HG03378 (cell line): ENCODE measurements around the gene GLE1.
A peak's percentile ranks its signal among the peaks of the same experiment; 100 is the strongest.

Source experiments
- ATAC-seq: cut with Tn5 transposase; IDR thresholded peaks from one replicate; pipeline ENCODE4 v1.9.1; 2021; ENCODE audit warnings: mild to moderate bottlenecking, moderate library complexity; ENCODE audit not compliant: unreplicated experiment

The GLE1 gene

GRCh38 chr9:128504485-128505413, at the start of gene GLE1:
Gene GLE1, plus strand, starts transcription at chr9:128504719. Its CDS starts 87 bp downstream, at chr9:128504806.
- peak; percentile 63 for ATAC-seq

- no peak for ATAC-seq
These were observed 49.5 kb upstream of the GLE1 start for GRCh38 chr9:128454991-128455390.

- peak; percentile 54 for ATAC-seq
These were observed 48.5 kb upstream of the GLE1 start, which contains the start of gene ODF2 for GRCh38 chr9:128455849-128456612. Gene ODF2, plus strand, starts transcription at chr9:128456006. Its CDS starts 86 bp downstream, at chr9:128456092.

GRCh38 chr9:128456613-128457061, 47.9 kb upstream of the GLE1 start:
- peak; percentile 41 for ATAC-seq

- ATAC-seq = no peak
These were observed 47.3 kb upstream of the GLE1 start for GRCh38 chr9:128457207-128457606.

- ATAC-seq = no peak
These were observed 45.5 kb upstream of the GLE1 start for GRCh38 chr9:128459011-128459410.

GRCh38 chr9:128469070-128469469, 35.4 kb upstream of the GLE1 start:
- no peak for ATAC-seq

GRCh38 chr9:128470560-128470959, 34.0 kb upstream of the GLE1 start:
- ATAC-seq = no peak

- no peak for ATAC-seq
These were observed 31.4 kb upstream of the GLE1 start for GRCh38 chr9:128473104-128473503.

GRCh38 chr9:128475867-128476266, 28.7 kb upstream of the GLE1 start:
- ATAC-seq = no peak

GRCh38 chr9:128479262-128479661, 25.3 kb upstream of the GLE1 start:
- no peak for ATAC-seq

- no peak for ATAC-seq
These were observed 23.0 kb upstream of the GLE1 start for GRCh38 chr9:128481561-128481960.

- no peak for ATAC-seq
These were observed 22.3 kb upstream of the GLE1 start for GRCh38 chr9:128482186-128482585.

GRCh38 chr9:128484686-128485413, 19.7 kb upstream of the GLE1 start:
- no peak for ATAC-seq

GRCh38 chr9:128485414-128485855, 19.1 kb upstream of the GLE1 start:
- no peak for ATAC-seq

GRCh38 chr9:128486201-128486600, 18.3 kb upstream of the GLE1 start:
- no peak for ATAC-seq

GRCh38 chr9:128493424-128493823, 11.1 kb upstream of the GLE1 start:
- ATAC-seq = no peak

- no peak for ATAC-seq
These were observed 10.3 kb upstream of the GLE1 start for GRCh38 chr9:128494108-128494745.

- no peak for ATAC-seq
These were observed 9.8 kb upstream of the GLE1 start for GRCh38 chr9:128494746-128495129.

GRCh38 chr9:128495296-128495695, 9.2 kb upstream of the GLE1 start:
- no peak for ATAC-seq
